ENCODE results near the gene BBS9. TPM values are rescaled to one million over a fixed set of nuclear protein-coding genes. Genes with fewer than 3 reads are reported as not detected.

BBS9 gene
- total and polyA plus RNA-seq, 2 experiments from 2014 or later, result 27.2 to 66.1 TPM

DNA sequence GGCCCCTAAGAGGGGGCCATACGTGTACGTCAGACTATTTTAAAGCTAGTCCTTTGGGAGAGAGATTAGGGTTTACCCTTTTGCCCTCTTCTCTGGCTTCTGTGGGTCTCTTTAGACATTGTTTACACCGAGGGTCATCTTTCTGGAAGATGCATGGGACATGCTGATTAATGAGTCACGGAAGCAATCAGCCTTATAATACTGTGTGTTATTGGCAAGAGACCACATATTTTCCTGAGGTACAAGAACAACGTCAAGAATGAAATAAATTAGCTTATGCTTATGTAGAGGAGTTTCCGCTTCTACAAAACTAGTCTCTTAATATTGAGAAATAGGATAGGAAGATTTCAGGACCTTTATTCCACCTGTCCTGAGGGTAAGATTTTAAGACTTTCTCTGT is 327.7 kb downstream of the BBS9 start (continued):
- TF ChIP-seq, protein P1, sequence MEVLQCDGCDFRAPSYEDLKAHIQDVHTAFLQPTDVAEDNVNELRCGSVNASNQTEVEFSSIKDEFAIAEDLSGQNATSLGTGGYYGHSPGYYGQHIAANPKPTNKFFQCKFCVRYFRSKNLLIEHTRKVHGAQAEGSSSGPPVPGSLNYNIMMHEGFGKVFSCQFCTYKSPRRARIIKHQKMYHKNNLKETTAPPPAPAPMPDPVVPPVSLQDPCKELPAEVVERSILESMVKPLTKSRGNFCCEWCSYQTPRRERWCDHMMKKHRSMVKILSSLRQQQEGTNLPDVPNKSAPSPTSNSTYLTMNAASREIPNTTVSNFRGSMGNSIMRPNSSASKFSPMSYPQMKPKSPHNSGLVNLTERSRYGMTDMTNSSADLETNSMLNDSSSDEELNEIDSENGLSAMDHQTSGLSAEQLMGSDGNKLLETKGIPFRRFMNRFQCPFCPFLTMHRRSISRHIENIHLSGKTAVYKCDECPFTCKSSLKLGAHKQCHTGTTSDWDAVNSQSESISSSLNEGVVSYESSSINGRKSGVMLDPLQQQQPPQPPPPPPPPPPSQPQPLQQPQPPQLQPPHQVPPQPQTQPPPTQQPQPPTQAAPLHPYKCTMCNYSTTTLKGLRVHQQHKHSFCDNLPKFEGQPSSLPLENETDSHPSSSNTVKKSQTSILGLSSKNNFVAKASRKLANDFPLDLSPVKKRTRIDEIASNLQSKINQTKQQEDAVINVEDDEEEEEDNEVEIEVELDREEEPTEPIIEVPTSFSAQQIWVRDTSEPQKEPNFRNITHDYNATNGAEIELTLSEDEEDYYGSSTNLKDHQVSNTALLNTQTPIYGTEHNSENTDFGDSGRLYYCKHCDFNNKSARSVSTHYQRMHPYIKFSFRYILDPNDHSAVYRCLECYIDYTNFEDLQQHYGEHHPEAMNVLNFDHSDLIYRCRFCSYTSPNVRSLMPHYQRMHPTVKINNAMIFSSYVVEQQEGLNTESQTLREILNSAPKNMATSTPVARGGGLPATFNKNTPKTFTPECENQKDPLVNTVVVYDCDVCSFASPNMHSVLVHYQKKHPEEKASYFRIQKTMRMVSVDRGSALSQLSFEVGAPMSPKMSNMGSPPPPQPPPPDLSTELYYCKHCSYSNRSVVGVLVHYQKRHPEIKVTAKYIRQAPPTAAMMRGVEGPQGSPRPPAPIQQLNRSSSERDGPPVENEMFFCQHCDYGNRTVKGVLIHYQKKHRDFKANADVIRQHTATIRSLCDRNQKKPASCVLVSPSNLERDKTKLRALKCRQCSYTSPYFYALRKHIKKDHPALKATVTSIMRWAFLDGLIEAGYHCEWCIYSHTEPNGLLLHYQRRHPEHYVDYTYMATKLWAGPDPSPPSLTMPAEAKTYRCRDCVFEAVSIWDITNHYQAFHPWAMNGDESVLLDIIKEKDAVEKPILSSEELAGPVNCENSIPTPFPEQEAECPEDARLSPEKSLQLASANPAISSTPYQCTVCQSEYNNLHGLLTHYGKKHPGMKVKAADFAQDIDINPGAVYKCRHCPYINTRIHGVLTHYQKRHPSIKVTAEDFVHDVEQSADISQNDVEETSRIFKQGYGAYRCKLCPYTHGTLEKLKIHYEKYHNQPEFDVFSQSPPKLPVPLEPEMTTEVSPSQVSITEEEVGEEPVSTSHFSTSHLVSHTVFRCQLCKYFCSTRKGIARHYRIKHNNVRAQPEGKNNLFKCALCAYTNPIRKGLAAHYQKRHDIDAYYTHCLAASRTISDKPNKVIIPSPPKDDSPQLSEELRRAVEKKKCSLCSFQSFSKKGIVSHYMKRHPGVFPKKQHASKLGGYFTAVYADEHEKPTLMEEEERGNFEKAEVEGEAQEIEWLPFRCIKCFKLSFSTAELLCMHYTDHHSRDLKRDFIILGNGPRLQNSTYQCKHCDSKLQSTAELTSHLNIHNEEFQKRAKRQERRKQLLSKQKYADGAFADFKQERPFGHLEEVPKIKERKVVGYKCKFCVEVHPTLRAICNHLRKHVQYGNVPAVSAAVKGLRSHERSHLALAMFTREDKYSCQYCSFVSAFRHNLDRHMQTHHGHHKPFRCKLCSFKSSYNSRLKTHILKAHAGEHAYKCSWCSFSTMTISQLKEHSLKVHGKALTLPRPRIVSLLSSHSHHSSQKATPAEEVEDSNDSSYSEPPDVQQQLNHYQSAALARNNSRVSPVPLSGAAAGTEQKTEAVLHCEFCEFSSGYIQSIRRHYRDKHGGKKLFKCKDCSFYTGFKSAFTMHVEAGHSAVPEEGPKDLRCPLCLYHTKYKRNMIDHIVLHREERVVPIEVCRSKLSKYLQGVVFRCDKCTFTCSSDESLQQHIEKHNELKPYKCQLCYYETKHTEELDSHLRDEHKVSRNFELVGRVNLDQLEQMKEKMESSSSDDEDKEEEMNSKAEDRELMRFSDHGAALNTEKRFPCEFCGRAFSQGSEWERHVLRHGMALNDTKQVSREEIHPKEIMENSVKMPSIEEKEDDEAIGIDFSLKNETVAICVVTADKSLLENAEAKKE (CRISPR knock-in tag; IDR thresholded peaks at IDR 0.05), result no peak
- TF ChIP-seq ZNF114 (CRISPR knock-in tag; IDR thresholded peaks at IDR 0.05), result no peak
- TF ChIP-seq, protein P2, sequence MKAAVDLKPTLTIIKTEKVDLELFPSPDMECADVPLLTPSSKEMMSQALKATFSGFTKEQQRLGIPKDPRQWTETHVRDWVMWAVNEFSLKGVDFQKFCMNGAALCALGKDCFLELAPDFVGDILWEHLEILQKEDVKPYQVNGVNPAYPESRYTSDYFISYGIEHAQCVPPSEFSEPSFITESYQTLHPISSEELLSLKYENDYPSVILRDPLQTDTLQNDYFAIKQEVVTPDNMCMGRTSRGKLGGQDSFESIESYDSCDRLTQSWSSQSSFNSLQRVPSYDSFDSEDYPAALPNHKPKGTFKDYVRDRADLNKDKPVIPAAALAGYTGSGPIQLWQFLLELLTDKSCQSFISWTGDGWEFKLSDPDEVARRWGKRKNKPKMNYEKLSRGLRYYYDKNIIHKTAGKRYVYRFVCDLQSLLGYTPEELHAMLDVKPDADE (IDR thresholded peaks at IDR 0.05), result no peak

- Histone ChIP-seq H3K27ac (ENCODE audit: low read depth) (no peak overlapping the region), H2AFZ (no peak overlapping the region), H3K4me1 (ENCODE audit: insufficient read depth) (no peaks in the 10 kb centered on the region), H4K20me1 (replicated peaks; ENCODE audit: insufficient read depth) (no peaks in the 10 kb centered on the region), H3K79me2 (replicated peaks; ENCODE audit: insufficient read depth) (no peaks in the 10 kb centered on the region), H3K4me3 (no peak overlapping the region), H3K36me3 (ENCODE audit: insufficient read depth) (no peaks in the 10 kb centered on the region), H3K4me2 (no peak overlapping the region), H3K9me2 (ENCODE audit: insufficient read depth) (no peaks in the 10 kb centered on the region), H3K27me3 (ENCODE audit: insufficient read depth) (no peaks in the 10 kb centered on the region), H3F3A (replicated peaks; ENCODE audit: low read depth) (no peaks in the 10 kb centered on the region)
- TF ChIP-seq, protein P2 (IDR thresholded peaks at IDR 0.05), result no peak
- TF ChIP-seq, protein P1 (CRISPR knock-in tag; IDR thresholded peaks at IDR 0.05), result no peak
- TF ChIP-seq JUNB (IDR thresholded peaks at IDR 0.05; ENCODE audit: unreplicated experiment), result no peak
- TF ChIP-seq NANOG (IDR thresholded peaks at IDR 0.05; ENCODE audit: borderline replicate concordance), result no peak
- TF ChIP-seq EZH2phosphoT487 (IDR thresholded peaks at IDR 0.05; ENCODE audit: unreplicated experiment), result no peak
- TF ChIP-seq CREB1 (CRISPR knock-in tag; IDR thresholded peaks at IDR 0.05; ENCODE audit: low read depth), result no peak
- no peaks in the 10 kb centered on the region for H3K36me3 Mint-ChIP-seq (ENCODE audit: low read depth)
- no peaks in the 10 kb centered on the region for H3K27me3 Mint-ChIP-seq (ENCODE audit: insufficient read depth, low read depth, poor library complexity)
- no peak overlapping the region for H3K4me3 Mint-ChIP-seq
- no peak for DNase-seq (ENCODE audit: low spot score)
- no peaks in the 10 kb centered on the region for H3K9me3 Mint-ChIP-seq
- H3K4me1 Mint-ChIP-seq, result no peaks in the 10 kb centered on the region
- no peak for ATAC-seq
- no peak overlapping the region for H3K27ac Mint-ChIP-seq
Observed at GRCh38 chr7:33458581-33458980, 329.2 kb downstream of the BBS9 start.

All from GM23338 (cell line).